IgD-negative memory B cell (primary cell): ENCODE results near the gene NOA1. TPM values are rescaled to one million over a fixed set of nuclear protein-coding genes. Genes with fewer than 3 reads are reported as not detected.
"Not testable (repeated sequence)": the region's sequence is repeated elsewhere in the genome, so short reads cannot be mapped to it uniquely, and the experiment has no call there.

Source experiments
- H3K27ac Mint-ChIP-seq, 3 donors: one replicate each; pipeline ENCODE4 v1.8.0; 2020 to 2022; ENCODE audit warnings: mild to moderate bottlenecking in 3 of 3, mixed read lengths in 3 of 3, moderate library complexity in 1 of 3
- H3K27me3 Mint-ChIP-seq: one replicate; pipeline ENCODE4 v1.8.0; 2021; ENCODE audit warnings: mixed read lengths
- H3K36me3 Mint-ChIP-seq: one replicate; pipeline ENCODE4 v1.8.0; 2020; ENCODE audit warnings: mild to moderate bottlenecking, mixed read lengths
- H3K4me1 Mint-ChIP-seq, 3 donors: one replicate each; pipeline ENCODE4 v1.8.0; 2020 to 2022; ENCODE audit warnings: mixed read lengths in 3 of 3, mild to moderate bottlenecking in 1 of 3
- H3K4me3 Mint-ChIP-seq, 4 donors: one replicate each; pipeline ENCODE4 v1.8.0; 2020 to 2022; ENCODE audit warnings: mild to moderate bottlenecking in 4 of 4, mixed read lengths in 4 of 4, moderate library complexity in 3 of 4
- H3K9me3 Mint-ChIP-seq, 3 donors: one replicate each; pipeline ENCODE4 v1.8.0; 2020 to 2021; ENCODE audit warnings: mixed read lengths in 3 of 3, mild to moderate bottlenecking in 1 of 3
- polyA plus RNA-seq: library from polyadenylated mRNA; unstranded; fragments of 300-500 nt; fragmentation: Illumina TruSeq; gene quantifications from one replicate; pipeline ENCODE4 v1.2.3, GENCODE V29; 2021

Gene NOA1
- polyA plus RNA-seq, 1 donor from 2014 or later = 21.2 TPM

DNA sequence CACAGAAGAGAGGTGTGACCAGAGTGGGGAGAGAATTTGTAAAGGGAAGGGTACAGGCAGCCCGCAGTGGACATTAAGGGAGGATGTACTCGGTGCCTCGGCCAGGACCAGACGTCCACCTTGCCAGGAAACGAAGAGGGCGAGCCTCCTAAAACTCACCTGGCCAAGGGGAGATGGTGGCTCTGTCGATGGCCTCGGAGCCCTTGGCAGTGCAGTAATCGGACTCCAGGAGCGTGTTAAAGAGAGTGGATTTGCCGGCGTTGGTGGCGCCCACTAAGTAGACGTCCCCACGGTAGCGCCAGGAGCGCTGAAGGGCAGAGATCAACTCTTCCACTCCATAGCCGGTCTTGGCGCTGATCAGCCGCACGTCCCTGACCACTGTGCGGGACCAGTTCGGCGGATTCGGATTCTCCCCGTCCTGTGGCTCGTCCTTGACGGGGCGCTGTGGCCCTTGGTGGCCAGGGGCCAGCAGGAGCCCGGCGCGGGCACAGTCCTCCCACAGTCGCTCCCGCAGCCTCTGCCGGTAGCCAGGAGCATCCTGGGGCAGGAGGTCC is 1.0 kb downstream of the NOA1 start:
- Mint-ChIP-seq H3K4me1 (peaks cover 28 to 34% (median 29%) of the 10 kb centered on the region in 3 donors), H3K36me3 (peaks cover 26% of the 10 kb centered on the region), H3K27me3 (no peaks in the 10 kb centered on the region), H3K4me3 (peak overlapping the region; percentile 93 to 99 (median 96)), H3K9me3 (no peaks in the 10 kb centered on the region), H3K27ac (peak overlapping the region in 2 of 3 donors; percentile 73 to 97)

DNA sequence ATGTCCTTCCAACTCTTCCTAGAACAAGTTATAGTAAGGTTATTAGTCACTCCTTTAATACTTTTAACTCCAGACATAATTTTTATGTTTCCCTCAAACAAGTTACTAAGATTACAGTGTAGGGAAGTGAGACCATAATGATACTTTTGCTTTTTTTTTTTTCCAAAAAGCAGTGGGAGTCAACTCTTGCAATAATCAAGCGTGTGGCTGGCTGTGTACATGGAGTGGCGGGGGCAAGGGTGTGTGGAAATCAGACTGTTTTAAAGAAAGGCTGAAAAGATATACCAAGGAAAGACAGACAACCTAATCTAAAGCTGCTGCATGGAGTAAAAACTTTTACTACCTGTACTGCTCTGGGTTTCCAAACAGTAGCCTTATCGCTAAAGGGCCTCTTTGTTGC is 4.1 kb downstream of the NOA1 start:
- H3K4me3 Mint-ChIP-seq = peak overlapping the region in 1 of 4 donors; percentile 76

DNA sequence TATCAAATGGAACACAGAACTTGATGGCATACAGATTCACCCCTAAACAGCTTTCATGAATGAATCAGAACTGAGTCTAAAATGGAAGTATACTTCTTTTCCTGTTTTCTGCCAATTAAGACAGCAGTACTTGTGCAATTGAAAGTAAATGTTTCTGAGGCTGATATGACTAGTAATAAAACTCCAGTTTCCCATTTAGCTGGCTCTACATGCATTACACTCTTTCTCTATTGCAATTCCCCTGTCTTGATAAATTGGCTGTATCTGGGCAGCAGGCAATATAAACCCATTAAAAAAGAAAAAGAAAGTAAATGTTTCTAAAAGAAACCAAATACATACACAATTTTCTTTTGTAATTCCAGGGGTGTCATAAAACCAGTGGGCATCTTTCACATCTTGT is 4.6 kb downstream of the NOA1 start:
- Mint-ChIP-seq H3K36me3 (peaks cover 25% of the 10 kb centered on the region), H3K4me3 (no peak overlapping the region), H3K9me3 (no peaks in the 10 kb centered on the region)

More for the DNA sequence above, 4.1 kb downstream of the NOA1 start:
- Mint-ChIP-seq H3K9me3 (no peaks in the 10 kb centered on the region), H3K27me3 (no peaks in the 10 kb centered on the region), H3K36me3 (peaks cover 25% of the 10 kb centered on the region), H3K4me1 (peaks cover 11 to 22% (median 16%) of the 10 kb centered on the region in 3 donors), H3K27ac (no peak overlapping the region)

DNA sequence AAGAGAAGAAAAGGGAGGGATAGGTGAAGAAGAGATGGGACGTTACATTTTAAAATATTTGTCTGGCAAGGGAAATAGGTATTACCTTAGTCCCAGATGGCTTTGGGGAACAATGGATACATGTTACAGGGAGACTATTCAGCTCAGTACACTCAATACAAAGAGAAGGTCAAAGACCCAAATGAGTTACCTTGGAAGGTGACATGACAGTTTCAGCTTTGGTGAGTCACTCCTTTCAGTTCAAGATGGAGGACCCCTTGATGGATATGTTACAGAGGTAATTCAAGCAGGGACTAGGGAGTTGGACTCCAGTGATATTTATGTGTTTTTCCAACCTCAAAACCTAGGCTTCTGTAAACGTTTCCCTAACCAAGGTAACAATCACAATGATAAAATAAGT is 5.0 kb downstream of the NOA1 start:
- Mint-ChIP-seq H3K4me1 (peaks cover 11 to 18% (median 16%) of the 10 kb centered on the region in 3 donors), H3K27me3 (no peaks in the 10 kb centered on the region), H3K9me3 (no peaks in the 10 kb centered on the region), H3K4me3 (no peak overlapping the region), H3K27ac (no peak overlapping the region), H3K36me3 (peaks cover 24% of the 10 kb centered on the region)

More for the DNA sequence above, 4.6 kb downstream of the NOA1 start:
- H3K27me3 Mint-ChIP-seq = no peaks in the 10 kb centered on the region
- H3K27ac Mint-ChIP-seq = no peak overlapping the region
- peaks cover 11 to 22% (median 16%) of the 10 kb centered on the region in 3 donors for H3K4me1 Mint-ChIP-seq

DNA sequence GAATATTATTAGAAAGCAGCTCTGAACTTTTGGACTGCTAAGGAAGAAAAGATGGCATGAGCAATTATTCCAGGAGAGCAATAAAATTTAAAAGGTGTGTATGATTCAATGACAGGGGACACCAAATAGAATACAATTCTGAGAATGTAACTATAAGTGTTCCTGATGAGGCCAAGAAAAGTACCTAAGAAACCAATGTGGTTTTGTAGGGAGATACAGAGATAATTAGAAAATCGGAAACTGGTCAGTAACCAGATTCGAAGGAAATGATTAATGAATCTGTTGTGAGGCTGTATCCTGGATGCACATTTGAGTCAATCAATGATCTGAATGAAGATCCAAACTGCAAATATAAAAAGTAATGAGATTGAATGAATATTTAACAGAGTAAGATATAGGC is 6.0 kb downstream of the NOA1 start:
- Mint-ChIP-seq H3K36me3 (peaks cover 21% of the 10 kb centered on the region), H3K4me3 (peak overlapping the region in 1 of 4 donors; percentile 72), H3K9me3 (no peaks in the 10 kb centered on the region), H3K27ac (no peak overlapping the region), H3K4me1 (peaks cover 11 to 16% (median 16%) of the 10 kb centered on the region in 3 donors), H3K27me3 (no peaks in the 10 kb centered on the region)

DNA sequence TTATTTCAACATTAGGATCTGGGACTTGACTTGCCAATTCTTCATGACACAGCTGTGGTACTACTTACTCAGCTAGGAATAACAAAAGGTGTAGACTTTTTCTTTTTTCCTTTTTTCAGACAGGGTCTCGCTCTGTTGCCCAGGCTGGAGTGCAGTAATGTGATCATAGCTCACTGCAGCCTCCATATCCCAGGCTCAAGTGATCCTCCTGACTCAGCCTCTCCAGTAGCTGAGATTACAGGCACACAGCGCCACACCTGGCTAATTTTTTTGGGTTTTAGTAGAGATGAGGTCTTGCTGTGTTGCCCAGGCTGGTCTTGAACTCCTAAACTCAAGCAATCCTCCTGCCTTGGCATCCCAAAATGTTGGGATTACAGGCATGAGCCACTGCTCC is 16.3 kb downstream of the NOA1 start:
- H3K36me3 Mint-ChIP-seq = peaks cover 13% of the 10 kb centered on the region

DNA sequence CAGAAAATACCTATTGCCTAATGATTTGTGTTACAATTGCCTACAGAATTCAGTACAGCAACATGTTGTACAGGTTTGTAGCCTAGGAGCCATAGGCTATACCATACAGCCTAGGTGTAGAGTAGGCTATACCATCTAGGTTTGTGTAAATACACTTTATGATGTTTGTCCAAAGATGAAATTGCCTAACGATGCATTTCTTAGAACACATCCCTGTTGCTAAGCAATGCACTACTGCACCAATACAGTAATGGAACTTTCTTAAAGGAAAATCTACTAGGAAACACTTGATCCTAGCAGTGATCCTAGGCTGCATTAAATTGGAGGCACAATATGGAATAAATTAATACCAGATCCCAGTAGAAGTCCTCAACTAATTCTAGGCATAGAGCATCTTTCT is 18.3 kb downstream of the NOA1 start:
- H3K36me3 Mint-ChIP-seq = peaks cover 7% of the 10 kb centered on the region
- H3K9me3 Mint-ChIP-seq = no peaks in the 10 kb centered on the region
- H3K4me3 Mint-ChIP-seq = no peak overlapping the region
- H3K4me1 Mint-ChIP-seq = no peaks in the 10 kb centered on the region
- no peak overlapping the region for H3K27ac Mint-ChIP-seq
- H3K27me3 Mint-ChIP-seq = no peaks in the 10 kb centered on the region

More for the DNA sequence above, 16.3 kb downstream of the NOA1 start:
- Mint-ChIP-seq H3K27ac (no peak overlapping the region), H3K27me3 (no peaks in the 10 kb centered on the region), H3K4me1 (no peaks in the 10 kb centered on the region), H3K4me3 (no peak overlapping the region), H3K9me3 (no peaks in the 10 kb centered on the region)

DNA sequence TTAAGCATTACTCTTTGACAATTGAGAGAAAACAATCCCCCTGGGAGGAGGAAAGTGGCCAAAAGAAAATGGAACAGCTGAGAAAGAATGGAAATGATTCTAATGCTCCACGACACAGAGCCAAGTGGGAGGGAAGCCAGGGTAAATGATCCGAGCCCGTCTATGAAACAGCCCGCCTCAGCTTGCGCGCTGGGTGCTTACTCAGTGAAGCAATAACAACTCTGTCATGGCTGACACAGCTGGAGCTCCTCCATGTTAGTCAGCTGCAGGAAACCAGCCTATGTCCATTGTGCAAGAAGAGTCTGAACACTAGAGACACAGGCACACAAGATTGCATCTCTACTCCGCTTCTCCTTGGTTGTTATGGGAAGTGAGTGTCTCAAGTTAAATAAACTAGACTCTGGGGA is 19.3 kb downstream of the NOA1 start:
- no peak overlapping the region for H3K27ac Mint-ChIP-seq
- peaks cover 7% of the 10 kb centered on the region for H3K36me3 Mint-ChIP-seq
- no peaks in the 10 kb centered on the region for H3K27me3 Mint-ChIP-seq
- no peaks in the 10 kb centered on the region for H3K4me1 Mint-ChIP-seq
- H3K9me3 Mint-ChIP-seq = no peaks in the 10 kb centered on the region
- H3K4me3 Mint-ChIP-seq = no peak overlapping the region

DNA sequence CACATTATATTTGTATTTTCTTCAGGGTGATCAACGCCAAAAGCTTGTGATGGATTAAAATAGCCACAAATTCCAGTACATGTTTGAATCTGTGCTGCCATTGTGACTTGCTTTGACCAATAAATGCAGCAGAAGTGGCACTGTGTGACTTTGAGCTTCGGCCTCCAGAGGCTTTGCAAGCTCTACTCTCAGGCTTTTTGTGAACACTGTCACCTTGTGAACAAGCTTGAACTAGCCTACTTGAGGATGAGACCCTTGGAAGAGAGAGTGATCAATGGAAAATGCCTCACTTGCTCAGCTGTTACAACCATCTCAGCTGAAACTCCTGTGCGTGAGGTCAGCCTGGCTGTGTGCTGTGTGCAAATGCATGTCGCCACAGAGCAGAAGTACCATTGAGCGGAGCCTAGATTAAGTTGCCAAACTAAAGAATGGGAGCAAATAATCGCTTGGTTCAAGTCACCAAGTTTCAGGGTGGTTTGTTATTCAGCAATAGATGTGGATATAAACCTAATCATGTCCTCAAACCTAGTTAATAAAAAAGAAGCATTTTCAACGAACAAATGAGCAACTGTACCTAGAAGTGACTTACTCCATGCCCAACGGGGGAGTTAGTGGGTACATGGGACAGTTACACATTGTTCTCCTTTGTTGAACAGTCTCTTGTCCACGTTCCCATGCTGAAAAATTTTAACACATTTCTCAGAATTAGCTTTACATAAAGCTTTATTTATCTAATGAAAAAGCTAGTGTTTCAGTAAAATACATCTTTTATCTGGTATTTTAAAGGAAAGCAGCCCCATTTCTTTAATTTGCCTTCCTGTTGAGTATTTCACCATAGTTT is 23.5 kb downstream of the NOA1 start:
- Mint-ChIP-seq H3K36me3 (no peaks in the 10 kb centered on the region), H3K4me3 (no peak overlapping the region), H3K4me1 (peaks cover 0 to 1% (median 0%) of the 10 kb centered on the region in 3 donors), H3K9me3 (no peaks in the 10 kb centered on the region), H3K27me3 (no peaks in the 10 kb centered on the region), H3K27ac (no peak overlapping the region)

DNA sequence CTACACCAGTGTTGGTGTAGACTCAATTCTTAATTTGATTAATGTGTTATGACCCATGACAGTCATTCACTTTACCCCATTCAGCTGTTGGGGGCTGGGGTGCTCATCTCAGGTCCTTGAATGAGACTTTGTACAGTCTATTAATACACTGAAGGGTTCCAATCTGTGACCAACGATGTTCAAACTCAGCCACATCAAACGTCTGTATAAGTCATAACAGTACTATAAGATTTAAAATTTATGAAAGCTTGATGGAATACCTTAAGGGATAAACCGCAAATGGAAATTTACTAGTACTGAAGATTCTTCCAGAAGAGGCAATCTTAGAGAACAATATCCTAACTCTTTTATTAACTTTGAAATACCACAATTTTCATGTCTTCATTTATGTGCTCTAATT is 36.0 kb downstream of the NOA1 start:
- Mint-ChIP-seq H3K27ac (no peak overlapping the region), H3K9me3 (no peaks in the 10 kb centered on the region), H3K27me3 (no peaks in the 10 kb centered on the region), H3K4me3 (no peak overlapping the region), H3K4me1 (no peaks in the 10 kb centered on the region), H3K36me3 (peaks cover 7% of the 10 kb centered on the region)

DNA sequence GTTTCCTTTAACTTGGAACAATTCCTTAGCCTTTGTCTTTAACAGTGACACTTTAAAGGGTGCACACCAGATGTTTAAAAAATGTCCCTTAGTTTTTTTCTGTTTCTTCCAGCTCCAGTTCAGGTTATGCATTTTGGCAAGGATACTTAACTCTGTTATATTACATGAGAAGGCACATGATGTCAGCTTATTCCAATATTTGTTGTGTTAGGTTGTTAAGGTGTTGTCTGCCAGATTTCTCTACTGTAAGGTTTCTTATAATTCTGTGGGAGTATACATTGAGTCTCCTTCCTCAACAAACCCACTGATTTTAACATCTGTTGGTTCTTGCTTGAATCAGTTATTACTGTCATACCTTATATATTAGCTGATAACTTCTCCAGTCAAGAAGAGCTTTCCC is 36.4 kb downstream of the NOA1 start:
- Mint-ChIP-seq H3K36me3 (peaks cover 7% of the 10 kb centered on the region), H3K9me3 (no peaks in the 10 kb centered on the region), H3K27ac (no peak overlapping the region), H3K4me3 (no peak overlapping the region), H3K4me1 (no peaks in the 10 kb centered on the region), H3K27me3 (no peaks in the 10 kb centered on the region)

DNA sequence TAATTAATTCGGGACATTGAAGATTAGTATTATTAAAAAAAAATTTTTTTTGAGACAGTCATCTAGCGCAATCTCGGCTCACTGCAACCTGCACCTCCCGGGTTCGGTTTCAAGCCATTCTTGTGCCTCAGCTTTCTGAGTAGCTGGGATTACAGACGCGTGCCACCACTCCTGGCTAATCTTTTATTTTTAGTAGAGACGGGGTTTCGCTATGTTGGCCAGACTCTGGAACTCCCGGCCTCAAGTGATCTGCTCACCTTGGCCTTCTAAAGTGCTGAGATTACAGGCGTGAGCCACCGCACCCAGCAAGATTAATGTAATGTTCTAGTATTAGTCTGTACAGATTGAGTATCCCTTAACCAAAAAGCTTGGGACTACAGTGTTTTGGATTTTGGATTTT is 37.0 kb downstream of the NOA1 start:
- H3K27ac Mint-ChIP-seq = no peak overlapping the region
- H3K27me3 Mint-ChIP-seq = no peaks in the 10 kb centered on the region
- H3K9me3 Mint-ChIP-seq = no peaks in the 10 kb centered on the region
- H3K36me3 Mint-ChIP-seq = peaks cover 7% of the 10 kb centered on the region
- peaks cover 0 to under 1% (median 0%) of the 10 kb centered on the region in 3 donors for H3K4me1 Mint-ChIP-seq
- H3K4me3 Mint-ChIP-seq = no peak overlapping the region

DNA sequence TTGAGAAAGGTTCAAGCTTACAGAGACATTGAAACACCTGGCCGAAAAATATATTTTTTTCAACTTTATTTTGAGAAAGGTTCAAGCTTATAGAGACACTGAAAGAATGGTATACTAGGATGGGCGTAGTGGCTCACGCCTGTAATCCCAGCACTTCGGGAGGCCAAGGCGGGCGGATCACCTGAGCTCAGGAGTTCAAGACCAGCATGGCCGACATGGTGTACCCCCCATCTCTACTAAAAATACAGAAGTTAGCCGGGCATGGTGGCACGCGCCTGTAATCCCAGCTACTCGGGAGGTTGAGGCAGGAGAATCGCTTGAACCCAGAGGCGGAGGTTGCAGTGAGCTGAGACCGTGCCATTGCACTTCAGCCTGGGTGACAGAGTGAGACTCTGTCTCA is 37.6 kb downstream of the NOA1 start:
- not testable (repeated sequence) for H3K4me3 Mint-ChIP-seq, H3K27ac Mint-ChIP-seq, H3K9me3 Mint-ChIP-seq, H3K36me3 Mint-ChIP-seq, H3K4me1 Mint-ChIP-seq, H3K27me3 Mint-ChIP-seq

DNA sequence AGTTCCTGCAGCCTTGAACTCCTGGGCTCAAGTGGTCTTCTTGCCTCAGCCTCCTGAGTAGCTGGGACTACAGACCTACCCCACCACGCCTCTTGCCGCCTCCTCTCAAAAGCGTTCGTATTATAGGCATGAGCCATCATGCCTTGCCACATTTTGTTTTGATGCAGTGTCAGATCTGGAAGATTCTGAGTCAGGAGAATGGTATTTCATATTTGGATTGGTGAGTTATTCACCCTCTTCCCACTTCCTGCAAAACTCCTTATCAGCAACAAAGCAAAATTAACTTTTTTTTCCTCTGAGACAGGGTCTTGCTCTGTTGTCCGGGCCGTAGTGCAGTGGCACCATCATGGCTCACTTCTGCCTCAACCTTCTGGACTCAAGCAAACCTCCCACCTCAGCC is 40.1 kb downstream of the NOA1 start:
- H3K27ac Mint-ChIP-seq = no peak overlapping the region
- H3K4me1 Mint-ChIP-seq = peaks cover 0 to 3% (median 3%) of the 10 kb centered on the region in 3 donors
- H3K36me3 Mint-ChIP-seq = peaks cover 10% of the 10 kb centered on the region
- no peaks in the 10 kb centered on the region for H3K9me3 Mint-ChIP-seq
- H3K27me3 Mint-ChIP-seq = no peaks in the 10 kb centered on the region
- H3K4me3 Mint-ChIP-seq = no peak overlapping the region

DNA sequence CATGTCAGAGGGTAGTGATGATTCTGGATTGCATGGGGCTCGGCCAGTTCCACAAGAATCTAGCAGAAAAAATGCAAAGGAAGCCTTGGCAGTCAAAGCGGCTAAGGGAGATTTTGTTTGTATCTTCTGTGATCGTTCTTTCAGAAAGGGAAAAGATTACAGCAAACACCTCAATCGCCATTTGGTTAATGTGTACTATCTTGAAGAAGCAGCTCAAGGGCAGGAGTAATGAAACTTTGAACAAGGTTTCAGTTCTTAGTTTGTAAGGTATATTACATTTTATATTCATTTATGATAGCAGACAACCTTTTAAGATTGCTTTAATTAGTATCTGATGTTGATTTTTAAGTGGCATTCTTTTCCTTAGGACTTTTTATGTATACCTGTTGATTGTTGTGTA is 45.5 kb downstream of the NOA1 start:
- H3K27me3 Mint-ChIP-seq = no peaks in the 10 kb centered on the region
- no peak overlapping the region for H3K27ac Mint-ChIP-seq
- H3K9me3 Mint-ChIP-seq = no peaks in the 10 kb centered on the region
- H3K36me3 Mint-ChIP-seq = peaks cover 12% of the 10 kb centered on the region
- H3K4me1 Mint-ChIP-seq = peaks cover 7 to 9% (median 8%) of the 10 kb centered on the region in 3 donors
- H3K4me3 Mint-ChIP-seq = no peak overlapping the region

DNA sequence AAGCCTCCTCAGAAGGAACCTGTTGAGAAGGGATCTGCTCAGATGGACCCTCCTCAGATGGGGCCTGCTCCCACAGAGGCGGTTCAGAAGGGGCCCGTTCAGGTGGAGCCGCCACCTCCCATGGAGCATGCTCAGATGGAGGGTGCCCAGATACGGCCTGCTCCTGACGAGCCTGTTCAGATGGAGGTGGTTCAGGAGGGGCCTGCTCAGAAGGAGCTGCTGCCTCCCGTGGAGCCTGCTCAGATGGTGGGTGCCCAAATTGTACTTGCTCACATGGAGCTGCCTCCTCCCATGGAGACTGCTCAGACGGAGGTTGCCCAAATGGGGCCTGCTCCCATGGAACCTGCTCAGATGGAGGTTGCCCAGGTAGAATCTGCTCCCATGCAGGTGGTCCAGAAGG is 46.8 kb downstream of the NOA1 start:
- H3K9me3 Mint-ChIP-seq = no peaks in the 10 kb centered on the region
- no peaks in the 10 kb centered on the region for H3K27me3 Mint-ChIP-seq
- H3K27ac Mint-ChIP-seq = peak overlapping the region in 1 of 3 donors; percentile 31
- peaks cover 7 to 9% (median 8%) of the 10 kb centered on the region in 3 donors for H3K4me1 Mint-ChIP-seq
- peaks cover 12% of the 10 kb centered on the region for H3K36me3 Mint-ChIP-seq
- H3K4me3 Mint-ChIP-seq = no peak overlapping the region
